Liver (tissue), 9 donors: ENCODE data around the gene PEX3. TPM values are rescaled to one million over a fixed set of nuclear protein-coding genes. Genes with fewer than 3 reads are reported as not detected.

Experiments
- DNase-seq: peaks from one replicate; pipeline ENCODE4 v3.0.0-alpha.2; 2017; ENCODE audit warnings: low spot score
- H3K27ac ChIP-seq, 2 donors: one replicate each; pipeline ENCODE4 v1.7.0; 2013; ENCODE audit warnings: inconsistent platforms in 2 of 2, low read length in 2 of 2, control low read depth in 1 of 2, low read depth in 1 of 2, mild to moderate bottlenecking in 1 of 2
- H3K27me3 ChIP-seq, 4 donors: one replicate each; pipeline versions ENCODE4 v1.6.1 to v1.7.0; 2013; ENCODE audit warnings: low read length in 3 of 4, inconsistent platforms in 1 of 4, mild to moderate bottlenecking in 1 of 4, moderate library complexity in 1 of 4; ENCODE audit not compliant: control insufficient read depth in 4 of 4, insufficient read depth in 4 of 4
- H3K36me3 ChIP-seq, 4 donors: one replicate each; pipeline versions ENCODE4 v1.6.1 to v1.7.0; 2013; ENCODE audit warnings: low read length in 3 of 4, mild to moderate bottlenecking in 3 of 4, low read depth in 1 of 4, moderate library complexity in 1 of 4; ENCODE audit not compliant: control insufficient read depth in 4 of 4, insufficient read depth in 3 of 4
- H3K4me1 ChIP-seq, 4 donors: one replicate each; pipeline versions ENCODE4 v1.6.1 to v1.7.0; 2013; ENCODE audit warnings: low read length in 3 of 4, mild to moderate bottlenecking in 3 of 4, moderate library complexity in 1 of 4; ENCODE audit not compliant: control insufficient read depth in 4 of 4, insufficient read depth in 4 of 4
- H3K4me3 ChIP-seq, 3 donors: one replicate each; pipeline versions ENCODE4 v1.6.1 to v1.7.0; 2013; ENCODE audit warnings: low read length in 3 of 3, control low read depth in 1 of 3, low read depth in 1 of 3, mild to moderate bottlenecking in 1 of 3
- H3K9ac ChIP-seq, 2 donors: one replicate each; pipeline ENCODE4 v1.7.0; 2013; ENCODE audit warnings: low read length in 2 of 2, mild to moderate bottlenecking in 2 of 2, moderate library complexity in 2 of 2, control low read depth in 1 of 2, low read depth in 1 of 2
- H3K9me3 ChIP-seq, 4 donors: one replicate each; pipeline versions ENCODE4 v1.6.1 to v1.7.0; 2013; ENCODE audit warnings: low read length in 3 of 4; ENCODE audit not compliant: control insufficient read depth in 4 of 4
- CTCF ChIP-seq: fragments of 150-350 bp; IDR thresholded peaks from 2 replicates; pipeline ENCODE4 v1.5.1; 2017; ENCODE audit warnings: improper control_type of control experiment, low read depth, low read length; ENCODE audit not compliant: missing input control
- EGR1 ChIP-seq, 2 donors: IDR thresholded peaks; 2 replicates each; pipeline ENCODE4 v1.6.1; 2016 to 2018; ENCODE audit warnings: antibody characterized with exemption in 2 of 2, low read depth in 2 of 2
- GABPA ChIP-seq, 2 donors: IDR thresholded peaks in 1 of 2; conservative IDR thresholded peaks in 1 of 2; 2 replicates each; pipeline ENCODE4 v1.6.1; 2016; ENCODE audit warnings: antibody characterized with exemption in 2 of 2, mild to moderate bottlenecking in 1 of 2, moderate library complexity in 1 of 2
- HNF4A ChIP-seq, 2 donors: conservative IDR thresholded peaks; 2 replicates each; pipeline ENCODE4 v1.6.1; 2016; ENCODE audit warnings: antibody characterized with exemption in 2 of 2, mild to moderate bottlenecking in 2 of 2
- HNF4G ChIP-seq: IDR thresholded peaks from 2 replicates; pipeline ENCODE4 v1.6.1; 2016; ENCODE audit warnings: antibody characterized with exemption
- JUND ChIP-seq, 2 donors: IDR thresholded peaks; 2 replicates each; pipeline ENCODE4 v1.6.1; 2016; ENCODE audit warnings: antibody characterized with exemption in 2 of 2
- NR2F2 ChIP-seq: IDR thresholded peaks from 2 replicates; pipeline ENCODE4 v1.6.1; 2016; ENCODE audit warnings: antibody characterized with exemption
- RAD21 ChIP-seq, 2 donors: IDR thresholded peaks; 2 replicates each; pipeline ENCODE4 v1.6.1; 2016; ENCODE audit warnings: antibody characterized with exemption in 2 of 2, mild to moderate bottlenecking in 2 of 2
- REST ChIP-seq: IDR thresholded peaks from 2 replicates; pipeline ENCODE4 v1.6.1; 2016; ENCODE audit warnings: antibody characterized with exemption, mild to moderate bottlenecking
- RXRA ChIP-seq, 2 donors: IDR thresholded peaks; 2 replicates each; pipeline ENCODE4 v1.6.1; 2017 to 2018; ENCODE audit warnings: antibody characterized with exemption in 2 of 2, mild to moderate bottlenecking in 1 of 2
- SP1 ChIP-seq: IDR thresholded peaks from 2 replicates; pipeline ENCODE4 v1.6.1; 2018; ENCODE audit warnings: antibody characterized with exemption, mild to moderate bottlenecking
- TAF1 ChIP-seq: conservative IDR thresholded peaks from 2 replicates; pipeline ENCODE4 v1.6.1; 2016; ENCODE audit warnings: antibody characterized with exemption, mild to moderate bottlenecking
- YY1 ChIP-seq: IDR thresholded peaks from 2 replicates; pipeline ENCODE4 v1.6.1; 2016; ENCODE audit warnings: antibody characterized with exemption, mild to moderate bottlenecking
- ZBTB33 ChIP-seq: IDR thresholded peaks from 2 replicates; pipeline ENCODE4 v1.6.1; 2016; ENCODE audit warnings: antibody characterized with exemption
- WGBS: extraction: QIAGEN DNeasy Blood & Tissue Kit; methylation state at CpG from one replicate; pipeline ENCODE4 v1.1.7; 2013; 5-methylcytosine and 5-hydroxymethylcytosine counted together
- polyA plus RNA-seq, 2 donors: library from polyadenylated mRNA; stranded (reverse) in 1 of 2; unstranded in 1 of 2; fragments of 200-250 nt in 1 of 2; fragments of >200 nt in 1 of 2; fragmentation: Nextera tagmentation in 1 of 2; extraction: Ambion mirVana in 1 of 2; gene quantifications; one replicate each; pipeline versions ENCODE4 v1.2.1 to v1.2.3, GENCODE V29; 2013 to 2015
- total RNA-seq, 2 donors: library from RNA; depleted of rRNA; stranded (reverse); fragments of >200 nt; gene quantifications; one replicate each; pipeline ENCODE4 v1.2.3, GENCODE V29; 2014
- TF ChIP-seq, protein P1 (sequence below): IDR thresholded peaks from 2 replicates; pipeline ENCODE4 v1.6.1; 2016; ENCODE audit warnings: antibody characterized with exemption
- TF ChIP-seq, protein P2 (sequence below): IDR thresholded peaks from 2 replicates; pipeline ENCODE4 v1.6.1; 2016; ENCODE audit warnings: antibody characterized with exemption
- donor health status: healthy.
- donor health status: healthy.
- donor health status: healthy.
- donor health status: healthy.
- donor health status: healthy.

Gene PEX3
- total and polyA plus RNA-seq, 4 donors, result 12.7 to 27.2 (median 15.2) TPM

DNA sequence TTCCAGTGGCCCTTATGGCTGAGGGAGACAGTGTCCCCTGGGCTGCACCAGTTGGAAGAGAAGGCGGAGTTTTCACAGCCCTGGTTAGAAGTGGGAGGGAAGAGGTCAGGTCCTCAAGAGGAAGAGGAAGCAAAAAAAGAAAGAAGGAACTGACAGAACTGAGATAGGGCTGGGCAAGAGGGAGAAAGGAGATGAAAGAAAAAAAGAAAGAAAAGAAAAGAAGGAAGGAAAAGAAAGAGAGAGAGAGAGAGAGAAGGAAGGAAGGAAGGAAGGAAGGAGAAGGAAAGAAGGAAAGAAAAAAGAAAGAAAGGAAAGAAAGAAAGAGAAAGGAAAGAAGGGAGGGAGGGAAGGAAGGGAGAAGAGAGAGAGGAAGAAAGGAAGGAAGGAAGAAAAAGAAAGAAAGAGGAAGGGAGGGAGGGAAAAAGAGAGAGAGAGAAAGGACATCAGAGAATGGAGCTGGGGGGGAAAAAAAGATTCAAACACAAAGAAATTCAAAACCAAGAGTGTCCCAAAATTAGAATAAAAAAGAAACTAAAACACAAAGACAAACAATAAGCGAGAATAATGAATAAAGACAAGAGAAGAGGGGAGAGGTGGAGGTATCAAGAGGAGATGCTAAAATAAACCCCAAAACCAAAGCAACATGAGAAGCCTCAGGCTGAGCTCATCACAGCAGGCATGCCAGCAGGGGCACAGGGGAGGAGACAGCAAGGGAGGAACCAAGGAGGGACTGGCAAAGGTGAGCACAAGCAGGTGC is 66.3 kb downstream of the PEX3 start:
- Histone ChIP-seq H3K9me3 (no peaks in the 10 kb centered on the region), H3K27ac (no peak overlapping the region), H3K27me3 (no peaks in the 10 kb centered on the region), H3K9ac (no peak overlapping the region), H3K4me3 (no peak overlapping the region), H3K4me1 (peaks cover 0 to 1% (median under 1%) of the 10 kb centered on the region in 4 donors), H3K36me3 (no peaks in the 10 kb centered on the region)
- no peak for TF ChIP-seq TAF1
- TF ChIP-seq, protein P1, sequence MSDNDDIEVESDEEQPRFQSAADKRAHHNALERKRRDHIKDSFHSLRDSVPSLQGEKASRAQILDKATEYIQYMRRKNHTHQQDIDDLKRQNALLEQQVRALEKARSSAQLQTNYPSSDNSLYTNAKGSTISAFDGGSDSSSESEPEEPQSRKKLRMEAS, result no peak
- TF ChIP-seq RAD21 (IDR thresholded peaks at IDR 0.05), result no peak
- no peak for TF ChIP-seq GABPA (IDR thresholded peaks at IDR 0.05 in 1 of 2, conservative IDR thresholded peaks at IDR 0.05 in 1 of 2)
- no peak for TF ChIP-seq SP1
- no peak for TF ChIP-seq ZBTB33
- TF ChIP-seq REST, result no peak
- no peak for TF ChIP-seq CTCF
- TF ChIP-seq NR2F2, result no peak
- TF ChIP-seq, protein P2, sequence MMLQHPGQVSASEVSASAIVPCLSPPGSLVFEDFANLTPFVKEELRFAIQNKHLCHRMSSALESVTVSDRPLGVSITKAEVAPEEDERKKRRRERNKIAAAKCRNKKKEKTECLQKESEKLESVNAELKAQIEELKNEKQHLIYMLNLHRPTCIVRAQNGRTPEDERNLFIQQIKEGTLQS, result no peak
- no peak for TF ChIP-seq EGR1 (IDR thresholded peaks at IDR 0.05; ENCODE audit: low read depth in 2 of 2)
- TF ChIP-seq HNF4A (conservative IDR thresholded peaks at IDR 0.05), result no peak
- TF ChIP-seq HNF4G, result no peak
- TF ChIP-seq YY1, result no peak
- TF ChIP-seq JUND (IDR thresholded peaks at IDR 0.05), result no peak
- TF ChIP-seq RXRA (IDR thresholded peaks at IDR 0.05), result no peak
- DNase-seq, result no peak
- WGBS, result 79% methylated on average over 2 of the region's 2 CpGs
